Common myeloid progenitor, CD34-positive (primary cell): Measurements from ENCODE around the gene HES5.
"Not testable (repeated sequence)": the region's sequence is repeated elsewhere in the genome, so short reads cannot be mapped to it uniquely, and the experiment has no call there.

ENCODE experiments used
- CTCF ChIA-PET: fragments of 350-600 bp; sonication (Branson Sonifier 250); formaldehyde crosslinking; loops from one replicate; lab custom pipeline; 2021; ENCODE audit warnings: antibody characterized with exemption; lab: Charles Lee
- POLR2A ChIA-PET: fragments of 350-600 bp; sonication (Branson Sonifier 250); formaldehyde crosslinking; loops from one replicate; lab custom pipeline; 2021; ENCODE audit warnings: antibody characterized with exemption; lab: Charles Lee
- DNase-seq, 3 donors: peaks; one replicate each; pipeline versions ENCODE4 v3.0.0 to v3.0.0-alpha.2; 2013
- H3K27ac ChIP-seq, 2 experiments: 1 replicate in 1 of 2; 2 replicates in 1 of 2; pipeline ENCODE4 v1.7.0; 2013; ENCODE audit warnings: inconsistent platforms in 2 of 2, low read length in 2 of 2, mild to moderate bottlenecking in 2 of 2, low read depth in 1 of 2, moderate library complexity in 1 of 2; ENCODE audit not compliant: severe bottlenecking in 2 of 2, insufficient read depth in 1 of 2, poor library complexity in 1 of 2
- H3K27me3 ChIP-seq, 5 experiments: replicated peaks in 2 of 5; 1 replicate in 3 of 5; 2 replicates in 2 of 5; pipeline versions ENCODE4 v1.6.1 to v1.7.0; 2013; ENCODE audit warnings: low read length in 4 of 5, mild to moderate bottlenecking in 2 of 5, moderate library complexity in 2 of 5, inconsistent platforms in 1 of 5; ENCODE audit not compliant: insufficient read depth in 5 of 5, control insufficient read depth in 4 of 5
- H3K36me3 ChIP-seq, 4 experiments: 1 replicate in 2 of 4; 2 replicates in 2 of 4; pipeline versions ENCODE4 v1.6.1 to v1.7.0; 2013; ENCODE audit warnings: low read length in 3 of 4, control low read depth in 1 of 4, mild to moderate bottlenecking in 1 of 4; ENCODE audit not compliant: control insufficient read depth in 4 of 4, insufficient read depth in 4 of 4
- H3K4me1 ChIP-seq, 4 experiments: 1 replicate in 3 of 4; 2 replicates in 1 of 4; pipeline versions ENCODE4 v1.6.1 to v1.7.1; 2013; ENCODE audit warnings: low read length in 3 of 4, mild to moderate bottlenecking in 3 of 4, control low read depth in 1 of 4, inconsistent platforms in 1 of 4, moderate library complexity in 1 of 4; ENCODE audit not compliant: control insufficient read depth in 4 of 4, insufficient read depth in 4 of 4; ENCODE audit errors: control extremely low read depth in 1 of 4
- H3K4me3 ChIP-seq, 7 experiments: 1 replicate in 4 of 7; 2 replicates in 3 of 7; pipeline versions ENCODE4 v1.5.1 to v1.7.0; 2013; ENCODE audit warnings: mild to moderate bottlenecking in 7 of 7, low read length in 6 of 7, moderate library complexity in 6 of 7, inconsistent platforms in 2 of 7, low read depth in 2 of 7, control low read depth in 1 of 7; ENCODE audit not compliant: insufficient read depth in 4 of 7, control insufficient read depth in 1 of 7; ENCODE audit errors: extremely low read depth in 1 of 7
- H3K9me3 ChIP-seq, 5 experiments: 1 replicate in 4 of 5; 2 replicates in 1 of 5; pipeline versions ENCODE4 v1.6.1 to v1.7.1; 2013; ENCODE audit warnings: low read length in 4 of 5, mild to moderate bottlenecking in 2 of 5, inconsistent platforms in 1 of 5, low read depth in 1 of 5, moderate library complexity in 1 of 5; ENCODE audit not compliant: control insufficient read depth in 4 of 5, insufficient read depth in 2 of 5; ENCODE audit errors: control extremely low read depth in 1 of 5
- WGBS: methylation state at CpG from one replicate; pipeline ENCODE4 v1.1.5; 2013; ENCODE audit not compliant: insufficient coverage; 5-methylcytosine and 5-hydroxymethylcytosine counted together

Gene HES5

DNA sequence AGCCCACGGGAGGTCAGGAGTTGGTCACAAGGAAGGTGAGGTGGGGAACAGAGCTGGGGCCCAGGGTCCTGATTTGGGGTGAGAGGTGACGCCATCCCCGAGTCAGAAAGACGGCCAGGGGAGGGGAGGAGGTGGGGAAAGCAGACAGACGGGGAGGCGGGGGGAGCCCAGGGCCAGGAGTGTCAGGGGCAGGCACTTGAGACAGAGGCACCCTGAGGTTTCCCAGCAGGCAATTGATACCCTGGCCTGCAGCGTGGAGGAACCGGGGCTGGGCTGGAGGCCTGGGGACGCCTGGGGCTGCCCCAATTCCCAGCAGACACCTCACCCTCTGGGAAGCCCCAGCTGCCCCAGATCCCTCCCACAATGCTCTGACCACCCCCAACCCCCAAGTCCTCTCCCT is 23.0 kb upstream of the HES5 start:
- H3K27me3 ChIP-seq, DNase-seq, H3K36me3 ChIP-seq, POLR2A ChIA-PET, H3K9me3 ChIP-seq, H3K27ac ChIP-seq, CTCF ChIA-PET, H3K4me3 ChIP-seq: not testable (repeated sequence)
- 98% methylated on average over 4 of the region's 9 CpGs for WGBS
- H3K4me1 ChIP-seq: peaks cover 0 to 64% (median 57%) of the 10 kb centered on the region in 4 experiments

DNA sequence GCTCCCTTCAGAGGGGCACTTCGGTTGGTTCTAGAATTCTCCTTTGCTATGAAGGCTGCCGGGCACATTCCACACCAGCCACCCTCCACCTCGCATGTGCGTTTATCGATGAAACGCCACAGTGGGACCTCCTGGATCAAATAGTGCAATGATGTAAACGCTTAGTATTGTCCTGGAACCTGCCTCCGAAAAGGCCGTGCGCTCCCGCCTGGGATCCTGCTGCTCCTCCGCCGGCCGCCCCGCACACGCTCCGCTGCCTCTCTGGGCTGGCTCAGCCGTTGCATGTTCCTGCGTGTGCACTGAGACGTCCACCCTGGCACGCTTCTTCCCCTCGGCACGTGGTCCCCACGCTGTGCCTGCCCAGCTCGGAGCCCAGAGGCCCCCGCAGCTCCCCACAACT is 22.1 kb upstream of the HES5 start:
- no peak overlapping the region for H3K4me3 ChIP-seq
- H3K27ac ChIP-seq: no peak overlapping the region
- H3K4me1 ChIP-seq: peaks cover 0 to 64% (median 58%) of the 10 kb centered on the region in 4 experiments
- H3K36me3 ChIP-seq: no peaks in the 10 kb centered on the region
- H3K9me3 ChIP-seq: no peaks in the 10 kb centered on the region
- DNase-seq: no peak
- ChIA-PET CTCF (no interaction called here), POLR2A (no interaction called here)
- over 99% methylated on average over 18 of the region's 26 CpGs for WGBS
- no peaks in the 10 kb centered on the region for H3K27me3 ChIP-seq

GRCh38 chr1:2551544-2551943 is 21.5 kb upstream of the HES5 start:
- WGBS: 97% methylated on average over 6 of the region's 9 CpGs
- H3K4me3 ChIP-seq, DNase-seq, H3K27ac ChIP-seq, CTCF ChIA-PET, H3K9me3 ChIP-seq, POLR2A ChIA-PET, H3K36me3 ChIP-seq, H3K27me3 ChIP-seq: not testable (repeated sequence)
- peaks cover 0 to 64% (median 58%) of the 10 kb centered on the region in 4 experiments for H3K4me1 ChIP-seq

- H3K9me3 ChIP-seq, H3K4me3 ChIP-seq, CTCF ChIA-PET, H3K27ac ChIP-seq, H3K27me3 ChIP-seq, POLR2A ChIA-PET, H3K36me3 ChIP-seq, DNase-seq: not testable (repeated sequence)
- peaks cover 0 to 61% (median 56%) of the 10 kb centered on the region in 4 experiments for H3K4me1 ChIP-seq
- 78% methylated on average over 6 of the region's 12 CpGs for WGBS
Measured at GRCh38 chr1:2550309-2550861, 20.3 kb upstream of the HES5 start.

GRCh38 chr1:2549367-2550029 is 19.4 kb upstream of the HES5 start:
- H3K4me1 ChIP-seq: peaks cover 0 to 56% (median 51%) of the 10 kb centered on the region in 4 experiments
- H3K27me3 ChIP-seq, DNase-seq, H3K9me3 ChIP-seq, H3K36me3 ChIP-seq: not testable (repeated sequence)
- WGBS: 64% methylated on average over 14 of the region's 28 CpGs
- CTCF ChIA-PET: interaction anchor here (1.5 to 3.9 kb wide), 4 partner anchors 12 to 133 kb away, joined by 4 to 28 read pairs (median 15); partner anchors contain the start of gene PANK4
- peak overlapping the region; percentile 40 to 89 for H3K27ac ChIP-seq
- peak overlapping the region in 1 of 7 experiments; percentile 82 for H3K4me3 ChIP-seq
- POLR2A ChIA-PET: interaction anchor here (0.7 kb wide), 1 partner anchor 36 kb away, joined by 3 read pairs; no protein-coding TSS in a partner anchor

GRCh38 chr1:2548068-2548589 is 18.1 kb upstream of the HES5 start:
- Histone ChIP-seq H3K4me1 (peaks cover 0 to 61% (median 57%) of the 10 kb centered on the region in 4 experiments), H3K4me3 (peak overlapping the region in 5 of 7 experiments; percentile 36 to 82 (median 61)), H3K9me3 (no peaks in the 10 kb centered on the region), H3K27ac (peak overlapping the region; percentile 47 to 89), H3K27me3 (no peaks in the 10 kb centered on the region), H3K36me3 (no peaks in the 10 kb centered on the region)
- ChIA-PET CTCF (interaction anchor here (0.7 to 4.2 kb wide), 19 partner anchors 9 to 323 kb away, joined by 3 to 52 read pairs (median 4); partner anchors contain the start of genes HES5, MORN1, PANK4 and PRXL2B), POLR2A (interaction anchor here (0.9 to 2.2 kb wide), 5 partner anchors 18 to 135 kb away, joined by 3 to 11 read pairs (median 5); partner anchors contain the start of genes HES5 and PANK4)
- WGBS: 1% methylated on average over 15 of the region's 17 CpGs
- DNase-seq: peak; percentile 71 to 74 (median 74)
